Measurements from ENCODE around the gene BTBD7. TPM values are rescaled to one million over a fixed set of nuclear protein-coding genes. Genes with fewer than 3 reads are reported as not detected.

Gene BTBD7
- total RNA-seq, 2 donors from 2014 or later: 16.3 to 25.1 TPM

- WGBS, 2 donors: 44 to 50% methylated on average over 17 of the region's 17 CpGs
Measured at GRCh38 chr14:93331002-93331727, 1.7 kb downstream of the BTBD7 start.

GRCh38 chr14:93330609-93331000, 2.2 kb downstream of the BTBD7 start:
- H3K4me3 ChIP-seq: no peak overlapping the region
- WGBS, 2 donors: 55 to 71% methylated on average over 2 of the region's 2 CpGs
- H3K9me3 ChIP-seq: no peaks in the 10 kb centered on the region
- DNase-seq: no peak
- no peaks in the 10 kb centered on the region for H3K27me3 ChIP-seq
- TF ChIP-seq, protein P1, sequence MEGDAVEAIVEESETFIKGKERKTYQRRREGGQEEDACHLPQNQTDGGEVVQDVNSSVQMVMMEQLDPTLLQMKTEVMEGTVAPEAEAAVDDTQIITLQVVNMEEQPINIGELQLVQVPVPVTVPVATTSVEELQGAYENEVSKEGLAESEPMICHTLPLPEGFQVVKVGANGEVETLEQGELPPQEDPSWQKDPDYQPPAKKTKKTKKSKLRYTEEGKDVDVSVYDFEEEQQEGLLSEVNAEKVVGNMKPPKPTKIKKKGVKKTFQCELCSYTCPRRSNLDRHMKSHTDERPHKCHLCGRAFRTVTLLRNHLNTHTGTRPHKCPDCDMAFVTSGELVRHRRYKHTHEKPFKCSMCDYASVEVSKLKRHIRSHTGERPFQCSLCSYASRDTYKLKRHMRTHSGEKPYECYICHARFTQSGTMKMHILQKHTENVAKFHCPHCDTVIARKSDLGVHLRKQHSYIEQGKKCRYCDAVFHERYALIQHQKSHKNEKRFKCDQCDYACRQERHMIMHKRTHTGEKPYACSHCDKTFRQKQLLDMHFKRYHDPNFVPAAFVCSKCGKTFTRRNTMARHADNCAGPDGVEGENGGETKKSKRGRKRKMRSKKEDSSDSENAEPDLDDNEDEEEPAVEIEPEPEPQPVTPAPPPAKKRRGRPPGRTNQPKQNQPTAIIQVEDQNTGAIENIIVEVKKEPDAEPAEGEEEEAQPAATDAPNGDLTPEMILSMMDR (IDR thresholded peaks at IDR 0.05): no peak
- H3K27ac ChIP-seq: peak overlapping the region in 3 of 4 donors; percentile 31 to 98 (median 96)
- no peak for ATAC-seq
- intact Hi-C loops (cut with DNase I): no loop called here
- peaks cover 41% of the 10 kb centered on the region for H3K4me1 ChIP-seq
- no peaks in the 10 kb centered on the region for H3K36me3 ChIP-seq (replicated peaks in 1 of 2; ENCODE audit: insufficient read depth in 1 of 2, low read depth in 2 of 2)

More at GRCh38 chr14:93331002-93331727, 1.7 kb downstream of the BTBD7 start:
- Histone ChIP-seq H3K4me1 (peaks cover 41% of the 10 kb centered on the region), H3K27me3 (no peaks in the 10 kb centered on the region), H3K4me3 (no peak overlapping the region), H3K36me3 (replicated peaks in 1 of 2; ENCODE audit: insufficient read depth in 1 of 2, low read depth in 2 of 2) (no peaks in the 10 kb centered on the region), H3K27ac (peak overlapping the region in 3 of 4 donors; percentile 92 to 98 (median 96)), H3K9me3 (no peaks in the 10 kb centered on the region)
- TF ChIP-seq POLR2A (IDR thresholded peaks at IDR 0.05): no peak
- TF ChIP-seq, protein P1 (IDR thresholded peaks at IDR 0.05): no peak
- no peak for ATAC-seq
- intact Hi-C loops (cut with DNase I): no loop called here
- peak in 2 of 4 donors; percentile 19 to 20 for DNase-seq

GRCh38 chr14:93329965-93330608, 2.7 kb downstream of the BTBD7 start:
- DNase-seq (no peak), ATAC-seq (no peak)
- intact Hi-C loops (cut with DNase I): no loop called here
- no peak for TF ChIP-seq POLR2A (IDR thresholded peaks at IDR 0.05)
- TF ChIP-seq, protein P1 (IDR thresholded peaks at IDR 0.05): no peak
- Histone ChIP-seq H3K27ac (peak overlapping the region in 3 of 4 donors; percentile 31 to 98 (median 96)), H3K4me1 (peaks cover 41% of the 10 kb centered on the region), H3K9me3 (no peaks in the 10 kb centered on the region), H3K4me3 (no peak overlapping the region), H3K27me3 (no peaks in the 10 kb centered on the region), H3K36me3 (replicated peaks in 1 of 2; ENCODE audit: insufficient read depth in 1 of 2, low read depth in 2 of 2) (no peaks in the 10 kb centered on the region)
- WGBS, 2 donors: 19 to 21% methylated on average over 5 of the region's 5 CpGs

DNA sequence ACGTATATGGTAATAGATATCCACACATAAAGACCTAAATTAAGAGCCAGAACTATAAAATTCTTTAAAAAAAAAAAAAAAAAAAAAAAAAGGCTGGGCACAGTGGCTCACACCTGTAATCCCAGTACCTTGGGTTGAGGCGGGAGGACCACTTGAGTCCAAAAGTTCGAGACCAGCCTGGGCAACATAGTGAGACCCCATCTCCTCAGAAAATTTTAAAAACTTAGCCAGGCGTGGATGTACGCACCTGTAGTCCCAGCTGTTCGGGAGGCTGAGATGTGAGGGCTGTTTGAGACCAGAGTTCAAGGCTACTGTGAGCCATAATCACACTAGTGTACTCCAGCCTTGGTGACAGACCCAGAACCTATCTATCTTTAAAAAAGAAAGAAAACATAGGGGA, 4.3 kb downstream of the BTBD7 start:
- H3K27ac ChIP-seq: no peak overlapping the region
- no peaks in the 10 kb centered on the region for H3K9me3 ChIP-seq
- no peak overlapping the region for H3K4me3 ChIP-seq
- H3K27me3 ChIP-seq: no peaks in the 10 kb centered on the region
- 75 to 78% methylated on average over 6 of the region's 6 CpGs for WGBS, 2 donors
- peaks cover 42% of the 10 kb centered on the region for H3K4me1 ChIP-seq
- no peak for TF ChIP-seq POLR2A (IDR thresholded peaks at IDR 0.05)
- TF ChIP-seq, protein P1 (IDR thresholded peaks at IDR 0.05): no peak
- intact Hi-C loops (cut with DNase I): no loop called here
- ATAC-seq (no peak), DNase-seq (no peak)
- H3K36me3 ChIP-seq (replicated peaks in 1 of 2; ENCODE audit: insufficient read depth in 1 of 2, low read depth in 2 of 2): no peaks in the 10 kb centered on the region
